Measurements from ENCODE around the gene ETNK1.
"Not testable (repeated sequence)": the region's sequence is repeated elsewhere in the genome, so short reads cannot be mapped to it uniquely, and the experiment has no call there.

ETNK1 gene, protein sequence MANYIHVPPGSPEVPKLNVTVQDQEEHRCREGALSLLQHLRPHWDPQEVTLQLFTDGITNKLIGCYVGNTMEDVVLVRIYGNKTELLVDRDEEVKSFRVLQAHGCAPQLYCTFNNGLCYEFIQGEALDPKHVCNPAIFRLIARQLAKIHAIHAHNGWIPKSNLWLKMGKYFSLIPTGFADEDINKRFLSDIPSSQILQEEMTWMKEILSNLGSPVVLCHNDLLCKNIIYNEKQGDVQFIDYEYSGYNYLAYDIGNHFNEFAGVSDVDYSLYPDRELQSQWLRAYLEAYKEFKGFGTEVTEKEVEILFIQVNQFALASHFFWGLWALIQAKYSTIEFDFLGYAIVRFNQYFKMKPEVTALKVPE

DNA sequence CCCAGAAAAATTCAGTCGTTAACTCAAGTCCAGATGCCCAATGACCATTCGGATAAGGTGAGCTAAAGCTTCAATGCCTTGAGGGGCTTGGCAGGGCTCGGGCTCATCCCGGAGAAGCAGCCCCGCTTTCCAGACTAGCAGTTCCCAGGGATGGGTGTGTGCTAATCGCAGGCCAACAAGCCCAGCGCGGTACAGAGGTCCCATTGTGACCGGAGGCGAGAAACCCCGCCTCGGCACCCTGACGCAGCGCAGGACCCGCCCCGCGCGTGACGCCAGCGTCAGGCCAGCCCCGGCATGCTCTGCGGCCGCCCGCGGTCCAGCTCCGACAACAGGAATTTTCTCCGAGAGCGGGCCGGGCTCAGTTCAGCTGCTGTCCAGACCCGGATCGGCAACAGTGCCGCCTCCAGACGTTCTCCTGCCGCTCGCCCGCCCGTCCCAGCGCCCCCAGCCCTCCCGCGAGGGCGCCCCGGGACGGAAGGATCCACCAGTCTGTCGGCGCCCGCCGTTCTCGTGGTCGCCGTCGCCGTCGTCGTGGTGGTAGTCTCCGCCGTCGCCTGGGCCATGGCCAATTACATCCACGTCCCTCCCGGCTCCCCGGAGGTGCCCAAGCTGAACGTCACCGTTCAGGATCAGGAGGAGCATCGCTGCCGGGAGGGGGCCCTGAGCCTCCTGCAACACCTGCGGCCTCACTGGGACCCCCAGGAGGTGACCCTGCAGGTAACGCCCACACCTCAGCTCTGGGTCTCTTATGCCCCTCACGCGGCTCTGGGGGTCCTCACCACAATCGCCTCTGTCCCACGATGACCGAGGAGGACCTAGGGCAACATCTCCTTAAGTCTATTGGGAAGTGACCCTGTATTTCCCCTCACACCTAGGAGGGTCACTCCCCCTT, at the start of gene ETNK1:
ETNK1 (plus strand) TSS at position 302 of the 892 bp plus-strand sequence; CDS start at position 562, 260 bp downstream.
- peak; percentile 97 for DNase-seq

DNA sequence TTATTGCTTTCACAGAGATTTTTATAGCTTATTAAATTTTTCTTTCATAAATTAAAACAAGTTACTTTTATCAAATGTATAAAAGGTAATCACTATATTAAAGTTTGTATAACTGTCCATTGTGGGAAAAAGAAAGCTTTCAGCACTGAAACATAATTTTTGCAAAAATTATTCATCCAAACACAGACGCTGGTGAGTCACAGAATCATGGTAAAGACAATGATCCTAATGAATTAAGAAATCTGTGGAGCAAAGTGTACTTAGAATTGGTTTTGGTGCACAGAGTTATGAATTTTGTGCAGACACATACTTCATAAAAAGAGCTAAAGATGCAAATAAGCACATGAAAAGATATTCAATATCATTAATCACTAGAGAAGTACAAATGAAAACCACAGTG, 48.9 kb upstream of the ETNK1 start:
- no peak for DNase-seq

DNA sequence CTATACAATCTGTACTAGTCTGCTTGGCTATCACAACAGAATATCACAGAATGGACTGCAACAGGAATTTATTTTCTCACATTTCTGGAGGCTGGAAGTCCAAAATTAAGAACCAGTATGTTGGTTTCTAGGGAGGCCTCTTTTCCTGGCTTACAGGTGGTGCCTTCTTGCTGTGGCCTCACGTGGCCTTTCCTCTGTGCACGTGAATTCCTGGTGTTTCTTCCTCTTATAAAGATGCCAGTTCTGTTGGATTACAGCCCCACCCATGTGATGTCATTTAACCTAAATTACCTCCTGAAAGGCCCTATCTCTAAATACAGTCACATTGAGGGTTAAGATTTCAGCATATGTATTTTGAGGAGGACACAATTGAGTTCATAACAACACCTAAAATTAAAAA, 48.5 kb upstream of the ETNK1 start:
- DNase-seq, result no peak

DNA sequence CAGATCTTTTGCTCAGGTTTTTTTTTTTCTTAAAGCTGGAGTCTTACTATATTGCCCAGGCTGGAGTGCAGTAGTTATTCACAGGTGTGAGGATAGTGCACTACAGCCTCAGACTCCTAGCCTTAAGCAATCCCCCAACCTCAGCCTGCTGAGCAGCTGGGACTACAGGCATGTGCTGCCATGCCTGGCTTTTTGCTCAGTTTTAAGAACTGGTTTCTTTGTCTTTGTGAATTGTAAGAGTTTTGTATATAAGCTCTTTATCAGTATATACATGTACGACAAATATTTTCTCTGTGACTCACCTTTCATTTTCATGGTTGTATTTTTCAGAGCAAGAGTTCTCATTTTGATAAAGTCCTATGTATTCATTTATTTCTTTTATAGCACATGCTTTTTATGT, 47.3 kb upstream of the ETNK1 start:
- DNase-seq, result no peak

DNA sequence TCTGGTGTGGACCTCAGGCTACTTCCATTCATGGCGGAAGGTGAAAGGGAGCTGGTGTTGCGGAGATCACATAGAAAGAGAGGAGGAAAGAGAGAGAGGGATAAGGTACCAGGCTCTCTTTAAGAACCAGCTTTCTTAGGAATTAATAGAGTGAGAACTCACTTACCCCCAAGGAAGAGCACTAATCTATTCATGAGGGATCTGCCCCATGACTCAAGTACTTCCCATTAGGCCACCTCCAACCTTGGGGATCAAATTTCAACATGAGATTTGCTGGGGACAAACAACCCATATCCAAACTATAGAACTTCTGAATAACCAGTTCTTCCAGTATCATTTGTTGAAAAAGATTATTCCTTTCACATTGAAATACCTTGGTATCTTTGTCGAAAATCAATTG, 46.6 kb upstream of the ETNK1 start:
- DNase-seq, result no peak

DNA sequence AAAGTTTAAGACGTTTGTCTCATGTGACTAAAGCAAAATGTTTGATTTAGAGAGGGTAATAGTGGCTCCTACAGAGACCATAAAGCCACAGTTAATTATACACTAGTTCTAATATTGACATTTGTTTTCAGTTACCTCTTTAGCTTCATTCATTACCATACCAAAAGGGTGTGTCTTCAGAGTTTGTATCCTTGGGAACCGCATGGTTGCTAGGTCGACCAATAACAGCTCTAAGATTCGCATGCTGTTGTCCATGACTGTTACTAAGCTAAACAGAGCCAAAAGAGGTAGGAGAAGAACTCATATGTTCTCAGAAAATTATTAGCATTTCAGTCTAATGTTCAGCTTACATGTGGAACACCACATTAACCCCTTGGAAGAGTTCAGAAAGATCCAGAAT, 36.2 kb upstream of the ETNK1 start:
- DNase-seq, result no peak

DNA sequence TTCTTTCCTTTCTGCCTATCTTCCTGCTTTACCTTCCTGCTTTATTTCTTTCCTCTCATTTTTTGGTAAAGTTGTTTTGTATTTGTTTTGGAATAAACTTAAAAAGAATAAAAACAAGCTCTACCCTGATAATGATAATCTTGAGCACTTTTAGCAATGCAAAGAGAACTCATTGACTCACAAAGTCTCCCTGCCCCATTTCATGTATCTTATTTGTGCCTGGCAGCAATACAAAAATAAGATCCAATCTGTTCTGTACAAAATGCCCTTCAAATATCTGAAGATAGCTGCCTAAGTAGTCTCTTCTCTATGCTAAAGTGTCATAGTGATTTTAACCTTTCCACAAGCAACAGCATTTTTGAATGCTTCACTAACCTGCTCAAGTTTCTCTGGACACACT, 31.1 kb upstream of the ETNK1 start:
- no peak for DNase-seq

DNA sequence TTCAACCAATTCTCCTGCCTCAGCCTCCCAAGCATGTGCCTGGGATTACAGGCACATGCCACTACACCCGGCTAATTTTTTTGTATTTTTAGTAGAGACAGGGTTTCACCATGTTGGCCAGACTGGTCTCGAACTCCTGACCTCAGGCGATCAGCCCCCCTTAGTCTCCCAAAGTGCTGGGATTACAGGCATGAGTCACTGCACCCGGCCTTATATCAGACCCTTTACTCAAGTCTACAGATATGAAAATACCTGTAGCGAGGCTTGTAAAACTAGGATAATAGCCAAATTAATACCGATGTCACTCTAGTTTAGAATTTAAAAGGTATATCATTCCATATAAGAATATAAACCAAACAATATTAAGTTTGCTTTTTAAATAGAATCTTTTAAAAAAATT, 27.4 kb upstream of the ETNK1 start:
- not testable (repeated sequence) for DNase-seq

DNA sequence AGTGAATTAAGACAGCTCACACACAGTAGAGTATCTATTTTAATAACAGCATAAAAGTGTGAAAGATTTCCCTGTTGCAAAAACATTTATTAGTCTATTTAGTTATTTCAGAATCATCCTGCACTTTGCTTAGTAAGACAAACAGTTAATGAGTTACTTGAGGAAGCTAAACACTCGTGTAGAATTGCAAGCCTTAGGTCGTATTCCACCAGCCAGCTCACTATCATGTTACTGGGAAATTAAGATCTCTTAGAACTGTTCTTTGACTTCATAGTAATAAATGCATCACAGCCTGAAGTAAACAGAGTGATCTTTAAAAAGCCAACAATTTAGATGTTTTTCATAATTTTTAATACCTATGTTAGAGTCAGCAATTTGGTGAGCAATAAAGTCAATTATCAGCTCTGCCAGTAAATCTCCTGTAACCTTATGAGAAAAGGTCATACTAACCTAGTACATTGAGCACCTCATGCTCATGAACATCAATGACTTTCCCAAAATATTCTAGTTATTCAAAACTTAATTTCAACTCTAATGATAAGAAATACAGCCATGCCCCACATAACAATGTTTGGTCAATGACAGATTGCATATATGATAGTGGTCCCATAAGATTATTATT, 26.7 kb upstream of the ETNK1 start:
- DNase-seq, result no peak

DNA sequence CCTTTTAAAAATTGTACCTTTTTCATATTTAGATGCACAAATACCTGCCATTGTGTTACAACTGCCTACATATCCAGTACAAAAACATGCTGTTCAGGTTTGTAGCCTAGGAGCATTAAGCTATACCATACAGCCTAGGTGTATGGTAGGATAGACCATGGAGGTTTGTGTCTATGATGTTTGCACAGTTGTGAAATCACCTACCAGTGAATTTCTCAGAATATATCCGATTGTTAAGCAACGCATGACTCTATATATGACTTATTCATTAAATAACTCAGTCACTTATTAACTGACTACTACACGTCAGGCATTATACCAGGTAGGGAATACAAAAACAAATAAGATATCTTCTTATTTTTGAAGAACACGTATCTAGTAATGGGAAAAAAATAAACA, 26.2 kb upstream of the ETNK1 start:
- DNase-seq, result no peak

DNA sequence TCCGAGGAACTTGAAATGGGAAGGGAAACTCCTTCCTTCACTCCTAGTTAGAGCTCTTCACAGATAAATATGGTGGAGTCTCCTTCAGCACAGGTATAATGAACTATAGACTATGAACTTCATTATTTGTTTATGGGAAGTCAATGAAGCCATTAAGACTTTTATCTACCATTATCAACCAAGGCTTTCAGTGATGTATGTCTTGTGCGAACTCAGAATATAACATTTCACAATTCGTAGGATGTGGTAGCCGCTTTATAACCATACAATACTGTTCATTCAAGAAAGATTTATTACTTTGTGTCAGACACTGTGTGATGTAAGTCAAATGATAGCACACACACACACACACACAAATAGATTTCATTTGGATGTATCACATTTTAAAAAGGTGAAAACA, 24.8 kb upstream of the ETNK1 start:
- no peak for DNase-seq

DNA sequence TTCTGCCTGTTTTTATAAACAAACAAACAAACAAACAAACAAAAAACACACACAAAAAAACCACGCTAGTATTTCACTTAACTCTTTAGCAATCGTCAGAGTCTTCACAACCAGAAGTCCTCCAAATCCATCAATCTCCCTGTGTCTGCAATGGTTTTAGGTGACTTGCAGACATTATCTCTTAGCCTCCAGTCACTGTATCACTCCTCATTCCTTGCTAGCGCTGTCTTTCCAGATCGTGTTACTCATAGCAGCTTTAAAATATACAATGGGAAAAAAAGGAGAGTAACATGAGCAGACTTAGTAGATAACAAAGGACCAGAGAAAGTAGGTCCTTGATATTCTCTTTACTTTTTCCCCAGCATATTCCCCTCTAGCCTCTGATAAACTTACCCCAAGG, 15.5 kb upstream of the ETNK1 start:
- DNase-seq, result no peak

DNA sequence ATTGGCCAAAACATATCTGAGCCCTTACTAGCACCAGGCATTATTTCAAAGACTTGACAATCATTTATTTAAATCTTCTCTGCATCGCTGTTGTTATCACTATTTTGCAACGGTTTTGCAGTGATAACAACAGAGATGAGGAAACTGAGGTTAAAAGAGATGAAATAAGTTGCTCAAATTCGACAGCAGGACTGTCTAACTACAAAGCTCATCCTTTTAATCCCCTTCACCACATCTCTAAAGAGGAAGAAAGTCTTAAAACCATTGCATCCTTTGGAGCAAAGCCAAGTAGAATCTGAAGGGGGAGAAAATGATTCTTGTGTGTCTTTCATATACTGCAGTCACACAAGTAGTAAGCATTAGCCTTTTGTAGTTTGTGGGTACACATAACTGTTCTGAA, 14.8 kb upstream of the ETNK1 start:
- DNase-seq, result no peak

DNA sequence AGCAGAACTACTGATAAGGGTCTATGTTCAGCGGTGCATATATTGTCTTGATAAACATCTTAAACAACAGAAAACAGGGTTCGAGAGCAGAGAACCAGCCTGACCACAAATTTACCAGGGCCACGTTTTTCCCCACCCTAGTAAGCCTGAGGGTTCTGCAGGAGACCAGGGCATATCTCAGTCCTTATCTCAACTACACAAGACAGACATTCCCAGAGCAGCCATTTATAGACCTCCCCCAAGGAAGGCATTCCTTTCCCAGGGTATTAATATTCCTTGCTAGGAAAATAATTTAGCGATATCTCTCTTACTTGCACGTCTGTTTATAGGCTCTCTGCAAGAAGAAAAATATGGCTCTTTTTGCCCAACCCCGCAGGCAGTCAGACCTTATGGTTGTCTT, 12.1 kb upstream of the ETNK1 start:
- not testable (repeated sequence) for DNase-seq

DNA sequence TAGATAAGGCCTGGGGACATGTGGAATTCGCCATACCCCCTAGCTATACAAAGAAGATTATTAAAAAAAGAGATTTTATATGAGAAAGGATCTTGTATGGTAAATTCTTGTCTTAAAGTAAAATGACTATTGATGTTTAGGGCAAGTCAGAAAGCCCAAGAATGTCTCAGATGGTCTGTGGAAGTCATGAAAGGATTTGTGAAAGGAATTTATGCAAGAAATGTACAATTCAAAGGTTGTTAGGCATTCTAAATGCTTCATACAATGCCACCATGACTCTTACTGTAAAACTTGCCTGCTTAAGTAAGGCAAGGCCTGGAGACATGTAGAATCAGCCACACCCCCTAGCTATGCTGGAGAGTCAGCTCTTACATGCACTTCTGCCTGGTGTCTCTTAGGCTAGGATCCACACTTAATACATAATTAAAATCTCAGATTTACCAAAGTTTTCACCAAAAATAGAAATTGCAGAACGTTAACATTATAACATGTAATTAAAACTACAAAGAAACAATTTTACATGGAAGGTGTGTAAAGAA, 8.9 kb upstream of the ETNK1 start:
- no peak for DNase-seq

DNA sequence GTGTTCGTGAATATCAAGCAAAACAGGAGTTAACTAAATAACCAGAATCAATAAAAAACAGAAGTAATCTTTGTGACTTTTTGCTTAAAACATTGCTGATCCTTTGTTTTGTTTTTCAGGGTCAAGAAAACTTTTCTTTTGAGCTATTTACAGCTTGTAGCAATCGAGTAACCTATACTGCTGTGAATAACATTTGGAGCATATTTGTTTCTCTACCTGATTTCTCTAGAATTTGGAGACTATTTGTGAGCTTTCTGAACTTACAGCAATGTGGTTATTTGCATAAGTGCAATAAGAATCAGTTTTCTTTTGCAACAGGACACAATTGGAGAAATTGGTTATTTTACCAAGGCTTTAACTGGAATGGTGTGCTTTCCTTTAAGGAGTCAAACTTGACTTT, 7.3 kb upstream of the ETNK1 start:
- DNase-seq, result no peak

DNA sequence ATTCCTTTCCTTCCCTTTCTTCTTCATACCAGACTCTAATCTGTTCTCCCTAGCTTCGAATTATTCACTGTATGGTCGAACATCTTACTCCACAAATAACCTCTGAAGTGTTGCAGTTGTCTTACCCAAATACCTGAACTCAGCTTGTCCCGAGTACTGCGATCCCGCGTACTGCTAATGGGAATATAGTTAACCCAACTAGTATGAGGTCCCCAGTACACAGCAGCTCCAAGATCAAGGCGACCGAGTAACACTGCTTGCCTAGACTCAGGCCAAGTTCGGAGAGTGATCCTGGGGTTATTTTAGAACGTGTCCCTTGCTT, 462 bp upstream of the ETNK1 start:
- DNase-seq, result no peak

DNA sequence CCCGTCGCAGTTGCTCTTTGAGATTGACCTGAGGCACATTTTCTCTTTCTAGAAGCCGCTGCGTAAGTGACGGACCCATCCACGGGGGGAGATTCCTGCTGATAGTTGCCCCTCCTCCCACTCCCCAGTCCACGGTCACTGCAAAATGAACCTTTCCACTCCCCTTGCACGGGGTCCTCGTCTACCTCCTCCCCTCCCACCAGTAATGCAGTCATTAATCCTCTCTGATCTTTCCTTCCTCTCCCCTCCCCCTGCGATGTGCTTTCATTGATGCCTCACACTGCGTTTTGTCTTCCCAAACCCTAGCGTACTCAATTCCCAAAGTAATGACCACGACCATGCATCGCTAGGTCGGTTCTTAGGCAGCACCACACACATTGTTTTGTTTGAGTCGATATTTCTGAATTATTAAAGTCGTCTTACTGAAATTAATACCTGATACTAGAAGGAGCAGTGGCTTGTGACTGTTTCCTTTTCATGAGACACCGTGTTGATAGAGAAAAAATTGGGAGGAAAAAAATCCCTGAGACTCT, 857 bp downstream of the ETNK1 start:
- DNase-seq, result peak; percentile 48

DNA sequence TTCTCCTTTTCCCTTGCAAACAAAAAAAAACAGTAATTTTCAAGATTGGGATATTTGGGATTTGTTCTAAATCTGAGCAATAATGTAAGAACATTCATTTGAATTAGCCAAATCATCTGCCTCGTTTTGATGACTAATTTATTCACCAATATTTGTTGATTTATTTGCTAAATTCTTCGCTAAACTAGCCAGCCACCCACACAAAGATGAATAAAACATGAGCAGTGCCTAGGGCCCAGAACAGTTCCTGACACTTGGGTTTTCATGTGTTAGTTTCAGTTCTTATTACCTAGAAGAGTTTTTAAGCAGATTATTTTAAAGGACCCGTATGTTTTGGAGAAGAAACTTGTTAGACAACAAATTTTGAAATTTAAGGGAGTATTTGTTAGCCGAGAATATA, 1.4 kb downstream of the ETNK1 start:
- DNase-seq, result no peak

DNA sequence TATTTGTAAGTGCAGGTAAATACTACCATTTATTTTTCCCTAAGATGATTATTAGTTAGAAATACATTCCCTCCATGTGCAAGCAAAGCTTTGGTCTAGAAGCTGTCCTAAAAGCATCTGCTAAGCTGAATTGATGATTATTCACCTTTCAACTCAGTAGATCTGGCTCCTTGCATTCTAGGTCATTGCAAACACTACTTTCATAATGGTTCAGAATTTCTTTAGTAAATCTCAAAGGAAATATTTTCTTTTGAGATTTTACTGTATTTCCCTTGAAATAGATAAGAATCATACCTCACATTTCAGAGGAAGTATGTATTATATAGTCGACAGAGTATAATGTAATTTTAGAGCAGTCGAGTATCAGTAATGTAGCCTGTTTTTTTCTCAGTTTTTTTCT, 2.4 kb downstream of the ETNK1 start:
- no peak for DNase-seq

DNA sequence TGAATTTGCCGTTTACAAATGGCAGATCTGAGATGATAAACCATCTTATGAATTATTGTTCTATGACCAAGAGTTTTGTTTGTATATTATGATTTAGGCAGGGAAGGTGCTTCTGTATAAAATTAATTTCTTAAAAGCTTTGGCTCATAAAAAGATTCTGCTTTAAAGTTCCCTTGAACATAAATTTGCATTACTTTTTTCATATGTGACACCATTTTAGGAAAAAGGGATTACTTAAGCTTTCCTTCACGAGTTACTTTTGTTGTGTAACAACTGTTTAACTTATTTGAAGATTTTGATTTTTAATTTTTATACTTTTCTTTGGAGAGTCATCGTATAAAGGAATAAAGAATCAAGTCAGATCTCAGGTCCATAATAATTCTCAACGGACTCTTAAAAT, 3.3 kb downstream of the ETNK1 start:
- no peak for DNase-seq

DNA sequence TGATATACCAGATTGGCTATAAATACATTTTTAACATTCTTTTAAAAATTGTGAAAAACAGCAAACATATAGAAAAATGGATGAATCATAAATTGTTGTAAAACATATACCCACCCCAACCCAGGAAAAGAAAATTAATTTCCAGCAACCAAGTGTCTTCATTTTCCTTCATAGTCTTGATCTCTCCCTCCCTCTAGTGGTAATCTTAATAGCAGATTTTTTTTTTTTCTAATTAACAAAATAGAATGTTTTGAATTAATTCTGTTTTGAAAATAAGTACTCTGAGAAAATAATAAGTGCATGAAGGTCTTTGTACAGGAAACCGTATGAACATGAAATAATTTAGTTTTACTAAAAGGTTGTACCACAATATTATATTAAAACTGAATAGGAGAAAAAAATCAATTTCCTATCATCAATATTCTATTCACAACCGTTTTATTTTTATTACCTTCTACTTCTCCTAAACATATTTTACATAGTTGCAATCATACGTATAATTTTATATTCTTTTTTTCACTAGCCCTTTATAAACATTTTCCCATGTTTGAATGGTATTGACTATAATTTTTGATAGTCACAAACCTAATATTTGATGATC, 7.0 kb downstream of the ETNK1 start:
- DNase-seq, result no peak

DNA sequence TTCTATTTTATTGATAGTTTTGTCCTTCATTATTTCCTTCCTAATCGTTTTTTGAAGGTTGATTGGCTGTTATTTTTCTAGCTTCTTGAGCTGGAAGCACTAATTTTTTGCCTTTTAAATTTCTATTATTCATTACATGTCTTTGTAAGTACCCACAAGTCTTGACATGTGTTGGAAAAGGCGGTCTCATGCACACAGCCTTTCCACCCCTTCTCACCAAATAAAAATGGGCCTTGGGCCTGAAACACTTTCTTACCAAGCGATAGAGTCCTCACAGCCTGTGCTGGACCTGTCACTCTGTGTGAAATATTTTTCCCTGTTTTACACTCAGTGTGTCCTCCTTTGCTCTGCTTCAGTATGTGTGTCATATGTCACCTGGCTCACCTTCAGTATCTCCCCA, 9.9 kb downstream of the ETNK1 start:
- no peak for DNase-seq

Data from femur (tissue), 1 donor.